GM23338 (cell line): ENCODE data around the gene GOLGA6D. TPM values are rescaled to one million over a fixed set of nuclear protein-coding genes. Genes with fewer than 3 reads are reported as not detected.
"Not testable (repeated sequence)": the region's sequence is repeated elsewhere in the genome, so short reads cannot be mapped to it uniquely, and the experiment has no call there.

Experiments used
- ATAC-seq: fragments of 200-7000 bp; cut with Tn5 transposase; 3 replicates; pipeline ENCODE4 v1.9.1; 2020
- DNase-seq: peaks from one replicate; pipeline ENCODE4 v3.0.0-alpha.2; 2015; ENCODE audit warnings: low spot score
- H2AFZ ChIP-seq: fragments of 200-600 bp; sonication (generic); 2 replicates; pipeline ENCODE4 v1.8.0; 2016; ENCODE audit warnings: antibody characterized with exemption, mild to moderate bottlenecking, moderate library complexity
- H3F3A ChIP-seq: fragments of 200-600 bp; sonication (generic); replicated peaks from 2 replicates; pipeline ENCODE4 v1.8.0; 2017; ENCODE audit warnings: antibody characterized with exemption, mixed run types, low read depth
- H3K27ac ChIP-seq: fragments of 200-600 bp; sonication (generic); 2 replicates; pipeline ENCODE4 v1.6.1; 2016; ENCODE audit warnings: low read depth
- H3K27me3 ChIP-seq: fragments of 200-600 bp; sonication (generic); 2 replicates; pipeline ENCODE4 v1.8.0; 2016; ENCODE audit warnings: mild to moderate bottlenecking, mixed run types, moderate library complexity; ENCODE audit not compliant: insufficient read depth
- H3K36me3 ChIP-seq: fragments of 200-600 bp; sonication (generic); 2 replicates; pipeline ENCODE4 v1.8.0; 2016; ENCODE audit warnings: mild to moderate bottlenecking; ENCODE audit not compliant: insufficient read depth
- H3K4me1 ChIP-seq: fragments of 200-600 bp; sonication (generic); 2 replicates; pipeline ENCODE4 v1.8.0; 2016; ENCODE audit warnings: mild to moderate bottlenecking, moderate library complexity; ENCODE audit not compliant: insufficient read depth
- H3K4me2 ChIP-seq: fragments of 200-600 bp; sonication (generic); 2 replicates; pipeline ENCODE4 v1.7.1; 2017; ENCODE audit warnings: mixed run types
- H3K4me3 ChIP-seq: fragments of 200-600 bp; sonication (generic); 2 replicates; pipeline ENCODE4 v1.6.1; 2016; ENCODE audit warnings: mixed run types
- H3K79me2 ChIP-seq: fragments of 200-600 bp; sonication (generic); replicated peaks from 2 replicates; pipeline ENCODE4 v1.8.0; 2017; ENCODE audit warnings: mild to moderate bottlenecking; ENCODE audit not compliant: insufficient read depth
- H3K9me2 ChIP-seq: fragments of 200-600 bp; sonication (generic); 2 replicates; pipeline ENCODE4 v1.8.0; 2017; ENCODE audit not compliant: insufficient read depth
- H4K20me1 ChIP-seq: fragments of 200-600 bp; sonication (generic); replicated peaks from 2 replicates; pipeline ENCODE4 v1.8.0; 2017; ENCODE audit warnings: mild to moderate bottlenecking; ENCODE audit not compliant: insufficient read depth
- H3K27ac Mint-ChIP-seq: 2 replicates; pipeline ENCODE4 v1.8.0; 2020; ENCODE audit warnings: inconsistent platforms, mild to moderate bottlenecking, moderate library complexity, mixed read lengths
- H3K27me3 Mint-ChIP-seq: 3 replicates; pipeline ENCODE4 v1.8.0; 2022; ENCODE audit warnings: low read depth, mild to moderate bottlenecking, moderate library complexity, mixed read lengths, inconsistent platforms; ENCODE audit not compliant: insufficient read depth, poor library complexity
- H3K36me3 Mint-ChIP-seq: 3 replicates; pipeline ENCODE4 v1.8.0; 2021; ENCODE audit warnings: low read depth, mild to moderate bottlenecking, inconsistent platforms, moderate library complexity, mixed read lengths
- H3K4me1 Mint-ChIP-seq: 3 replicates; pipeline ENCODE4 v1.8.0; 2020; ENCODE audit warnings: mild to moderate bottlenecking, inconsistent platforms, mixed read lengths
- H3K4me3 Mint-ChIP-seq: 3 replicates; pipeline ENCODE4 v1.8.0; 2021; ENCODE audit warnings: moderate library complexity, mild to moderate bottlenecking, inconsistent platforms, mixed read lengths
- H3K9me3 Mint-ChIP-seq: 3 replicates; pipeline ENCODE4 v1.8.0; 2020; ENCODE audit warnings: moderate library complexity, mild to moderate bottlenecking, inconsistent platforms, mixed read lengths
- ETS1 ChIP-seq: IDR thresholded peaks from 2 replicates; pipeline ENCODE4 v1.6.1; 2016; ENCODE audit warnings: antibody characterized with exemption
- EZH2 ChIP-seq: fragments of 200-600 bp; sonication (generic); IDR thresholded peaks from one replicate; pipeline ENCODE4 v1.8.0; 2017; ENCODE audit warnings: antibody characterized with exemption, mild to moderate bottlenecking, low read depth; ENCODE audit not compliant: unreplicated experiment
- EZH2phosphoT487 ChIP-seq: fragments of 200-600 bp; sonication (generic); IDR thresholded peaks from one replicate; pipeline ENCODE4 v1.8.1; 2018; ENCODE audit warnings: antibody characterized with exemption; ENCODE audit not compliant: unreplicated experiment
- JUNB ChIP-seq: IDR thresholded peaks from one replicate; pipeline ENCODE4 v1.6.1; 2016; ENCODE audit warnings: antibody characterized with exemption; ENCODE audit not compliant: unreplicated experiment
- NANOG ChIP-seq: IDR thresholded peaks from 2 replicates; pipeline ENCODE4 v1.6.1; 2016; ENCODE audit warnings: antibody characterized with exemption, borderline replicate concordance
- POLR2AphosphoS5 ChIP-seq: IDR thresholded peaks from 2 replicates; pipeline ENCODE4 v1.6.1; 2016; ENCODE audit warnings: antibody characterized with exemption, low read depth
- STAT1 ChIP-seq: IDR thresholded peaks from one replicate; pipeline ENCODE4 v1.6.1; 2016; ENCODE audit warnings: antibody characterized with exemption; ENCODE audit not compliant: unreplicated experiment
- long read RNA-seq: library from polyadenylated mRNA; unstranded; transcript quantifications from one replicate; pipeline ENCODE4 v2.0.0, GENCODE V29; 2020; ENCODE audit not compliant: unreplicated experiment
- polyA plus RNA-seq: library from polyadenylated mRNA; unstranded; fragments of >200 nt; fragmentation: Nextera tagmentation; extraction: Ambion mirVana; gene quantifications from 2 replicates; pipeline ENCODE4 v1.2.1, GENCODE V29; 2016
- total RNA-seq: library from RNA; depleted of rRNA; stranded (reverse); fragments of >200 nt; shearing (Covaris generic); gene quantifications from 2 replicates; pipeline ENCODE4 v1.2.3, GENCODE V29; 2014; rRNA removed
- TF ChIP-seq, protein P1 (sequence below): IDR thresholded peaks from one replicate; pipeline ENCODE4 v1.6.1; 2018; ENCODE audit warnings: antibody characterized with exemption; ENCODE audit not compliant: unreplicated experiment
- TF ChIP-seq, protein P2 (sequence below), 2 experiments: fragments of 200-600 bp in 1 of 2; sonication (generic) in 1 of 2; conservative IDR thresholded peaks; 2 replicates each; pipeline versions ENCODE4 v1.5.1 to v1.6.1; 2016 to 2017; ENCODE audit warnings: antibody characterized with exemption in 2 of 2, low read depth in 2 of 2, mild to moderate bottlenecking in 2 of 2, moderate library complexity in 1 of 2

Gene GOLGA6D, protein sequence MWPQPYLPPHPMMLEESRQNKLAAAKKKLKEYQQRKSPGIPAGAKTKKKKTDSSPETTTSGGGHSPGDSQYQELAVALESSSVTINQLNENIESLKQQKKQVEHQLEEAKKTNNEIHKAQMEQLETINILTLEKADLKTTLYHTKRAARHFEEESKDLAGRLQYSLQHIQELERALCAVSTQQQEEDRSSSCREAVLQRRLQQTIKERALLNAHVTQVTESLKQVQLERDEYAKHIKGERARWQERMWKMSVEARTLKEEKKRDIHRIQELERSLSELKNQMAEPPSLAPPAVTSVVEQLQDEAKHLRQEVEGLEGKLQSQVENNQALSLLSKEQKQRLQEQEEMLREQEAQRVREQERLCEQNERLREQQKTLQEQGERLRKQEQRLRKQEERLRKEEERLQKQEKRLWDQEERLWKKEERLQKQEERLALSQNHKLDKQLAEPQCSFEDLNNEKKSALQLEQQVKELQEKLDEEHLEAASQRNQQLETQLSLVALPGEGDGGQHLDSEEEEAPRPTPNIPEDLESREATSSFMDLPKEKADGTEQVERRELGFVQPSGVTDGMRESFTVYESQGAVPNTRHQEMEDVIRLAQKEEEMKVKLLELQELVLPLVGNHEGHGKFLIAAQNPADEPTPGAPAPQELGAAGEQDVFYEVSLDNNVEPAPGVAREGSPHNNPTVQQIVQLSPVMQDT
- total RNA-seq (1.0 and 2.1 TPM in 2 replicates), polyA plus RNA-seq (0.71 and 0.99 TPM in 2 replicates)
- long read RNA-seq: 0 reads

DNA sequence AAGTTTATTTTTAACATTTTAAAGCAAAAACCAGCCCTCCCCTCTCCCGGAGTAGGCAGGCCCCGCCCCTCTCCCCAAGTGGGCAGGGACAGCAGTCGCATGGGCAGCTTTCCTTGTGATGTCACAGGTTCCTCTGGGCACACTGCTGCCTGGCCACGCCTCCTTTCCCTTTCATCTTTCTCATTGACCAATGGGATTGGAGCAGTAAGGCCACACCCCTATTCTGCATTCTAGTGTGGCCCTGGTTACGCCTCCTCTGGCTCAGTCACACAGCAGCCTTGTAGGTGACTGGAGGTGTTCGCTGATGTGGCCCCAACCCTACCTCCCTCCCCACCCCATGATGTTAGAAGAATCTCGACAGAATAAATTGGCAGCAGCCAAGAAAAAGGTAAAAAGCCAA, at the start of gene GOLGA6D:
GOLGA6D (plus strand) TSS at position 264 of the 400 bp plus-strand sequence; CDS start at position 305, 41 bp downstream.
- H4K20me1 ChIP-seq, H3K27ac Mint-ChIP-seq, H3K36me3 Mint-ChIP-seq, H3K27me3 Mint-ChIP-seq, H2AFZ ChIP-seq, H3K4me1 ChIP-seq, H3K9me3 Mint-ChIP-seq, H3K4me3 Mint-ChIP-seq, H3K27me3 ChIP-seq, H3F3A ChIP-seq, H3K36me3 ChIP-seq, H3K9me2 ChIP-seq, DNase-seq, ATAC-seq, H3K27ac ChIP-seq, H3K4me3 ChIP-seq, H3K4me2 ChIP-seq, H3K4me1 Mint-ChIP-seq, H3K79me2 ChIP-seq: not testable (repeated sequence)

GRCh38 chr15:75233504-75234190, 49.0 kb upstream of the GOLGA6D start:
- Mint-ChIP-seq H3K4me1 (peaks cover 11% of the 10 kb centered on the region), H3K4me3 (no peak overlapping the region), H3K27me3 (peaks cover 23% of the 10 kb centered on the region), H3K36me3 (peaks cover 2% of the 10 kb centered on the region; the same call in 1 of the 3 replicates), H3K27ac (no peak overlapping the region), H3K9me3 (no peaks in the 10 kb centered on the region; the same call in 2 of the 3 replicates)
- Histone ChIP-seq H3K4me2 (no peak overlapping the region), H3K4me3 (no peak overlapping the region), H3K36me3 (no peaks in the 10 kb centered on the region), H3K27ac (no peak overlapping the region), H2AFZ (no peak overlapping the region), H3K9me2 (no peaks in the 10 kb centered on the region), H4K20me1 (no peaks in the 10 kb centered on the region), H3K79me2 (no peaks in the 10 kb centered on the region), H3F3A (no peaks in the 10 kb centered on the region), H3K27me3 (no peaks in the 10 kb centered on the region), H3K4me1 (peaks cover 5% of the 10 kb centered on the region; the same call in 1 of the 2 replicates)
- no peak for ATAC-seq
- no peak for DNase-seq
- TF ChIP-seq EZH2phosphoT487 (no peak), POLR2AphosphoS5 (no peak), NANOG (no peak), EZH2 (no peak), STAT1 (no peak), JUNB (no peak), ETS1 (no peak)
- TF ChIP-seq, protein P1, sequence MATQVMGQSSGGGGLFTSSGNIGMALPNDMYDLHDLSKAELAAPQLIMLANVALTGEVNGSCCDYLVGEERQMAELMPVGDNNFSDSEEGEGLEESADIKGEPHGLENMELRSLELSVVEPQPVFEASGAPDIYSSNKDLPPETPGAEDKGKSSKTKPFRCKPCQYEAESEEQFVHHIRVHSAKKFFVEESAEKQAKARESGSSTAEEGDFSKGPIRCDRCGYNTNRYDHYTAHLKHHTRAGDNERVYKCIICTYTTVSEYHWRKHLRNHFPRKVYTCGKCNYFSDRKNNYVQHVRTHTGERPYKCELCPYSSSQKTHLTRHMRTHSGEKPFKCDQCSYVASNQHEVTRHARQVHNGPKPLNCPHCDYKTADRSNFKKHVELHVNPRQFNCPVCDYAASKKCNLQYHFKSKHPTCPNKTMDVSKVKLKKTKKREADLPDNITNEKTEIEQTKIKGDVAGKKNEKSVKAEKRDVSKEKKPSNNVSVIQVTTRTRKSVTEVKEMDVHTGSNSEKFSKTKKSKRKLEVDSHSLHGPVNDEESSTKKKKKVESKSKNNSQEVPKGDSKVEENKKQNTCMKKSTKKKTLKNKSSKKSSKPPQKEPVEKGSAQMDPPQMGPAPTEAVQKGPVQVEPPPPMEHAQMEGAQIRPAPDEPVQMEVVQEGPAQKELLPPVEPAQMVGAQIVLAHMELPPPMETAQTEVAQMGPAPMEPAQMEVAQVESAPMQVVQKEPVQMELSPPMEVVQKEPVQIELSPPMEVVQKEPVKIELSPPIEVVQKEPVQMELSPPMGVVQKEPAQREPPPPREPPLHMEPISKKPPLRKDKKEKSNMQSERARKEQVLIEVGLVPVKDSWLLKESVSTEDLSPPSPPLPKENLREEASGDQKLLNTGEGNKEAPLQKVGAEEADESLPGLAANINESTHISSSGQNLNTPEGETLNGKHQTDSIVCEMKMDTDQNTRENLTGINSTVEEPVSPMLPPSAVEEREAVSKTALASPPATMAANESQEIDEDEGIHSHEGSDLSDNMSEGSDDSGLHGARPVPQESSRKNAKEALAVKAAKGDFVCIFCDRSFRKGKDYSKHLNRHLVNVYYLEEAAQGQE: no peak
- TF ChIP-seq, protein P2, sequence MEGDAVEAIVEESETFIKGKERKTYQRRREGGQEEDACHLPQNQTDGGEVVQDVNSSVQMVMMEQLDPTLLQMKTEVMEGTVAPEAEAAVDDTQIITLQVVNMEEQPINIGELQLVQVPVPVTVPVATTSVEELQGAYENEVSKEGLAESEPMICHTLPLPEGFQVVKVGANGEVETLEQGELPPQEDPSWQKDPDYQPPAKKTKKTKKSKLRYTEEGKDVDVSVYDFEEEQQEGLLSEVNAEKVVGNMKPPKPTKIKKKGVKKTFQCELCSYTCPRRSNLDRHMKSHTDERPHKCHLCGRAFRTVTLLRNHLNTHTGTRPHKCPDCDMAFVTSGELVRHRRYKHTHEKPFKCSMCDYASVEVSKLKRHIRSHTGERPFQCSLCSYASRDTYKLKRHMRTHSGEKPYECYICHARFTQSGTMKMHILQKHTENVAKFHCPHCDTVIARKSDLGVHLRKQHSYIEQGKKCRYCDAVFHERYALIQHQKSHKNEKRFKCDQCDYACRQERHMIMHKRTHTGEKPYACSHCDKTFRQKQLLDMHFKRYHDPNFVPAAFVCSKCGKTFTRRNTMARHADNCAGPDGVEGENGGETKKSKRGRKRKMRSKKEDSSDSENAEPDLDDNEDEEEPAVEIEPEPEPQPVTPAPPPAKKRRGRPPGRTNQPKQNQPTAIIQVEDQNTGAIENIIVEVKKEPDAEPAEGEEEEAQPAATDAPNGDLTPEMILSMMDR (conservative IDR thresholded peaks at IDR 0.05; ENCODE audit: low read depth in 2 of 2): no peak
